H1 (cell line): Measurements from ENCODE around the gene LRRC41. TPM values are rescaled to one million over a fixed set of nuclear protein-coding genes. Genes with fewer than 3 reads are reported as not detected.

Experiments
- BCL11A ChIP-seq, 2 experiments: IDR thresholded peaks; one replicate each; pipeline ENCODE4 v1.6.1; 2011; ENCODE audit warnings: low read depth in 2 of 2, low read length in 2 of 2, mild to moderate bottlenecking in 2 of 2
- KDM5A ChIP-seq: fragments of 200-600 bp; IDR thresholded peaks from 2 replicates; pipeline ENCODE4 v1.7.1; 2012; ENCODE audit warnings: mild to moderate bottlenecking, low read length, inconsistent platforms, mixed read lengths
- polyA plus RNA-seq, 7 experiments: library from polyadenylated mRNA; depleted of rRNA in 3 of 7; stranded (reverse) in 5 of 7; unstranded in 2 of 7; fragments of >200 nt in 5 of 7; fragments of 200-250 nt in 2 of 7; gene quantifications; 1 replicate in 5 of 7; 2 replicates in 1 of 7; 4 replicates in 1 of 7; pipeline versions ENCODE4 v1.2.1 to v1.2.3, GENCODE V29; 2011 to 2013; ENCODE audit warnings: missing spikeins in 2 of 7, mixed read lengths in 2 of 7
- total RNA-seq: library from RNA; stranded (reverse); fragmentation: NEBNext Ultra II Directional; extraction: Animal tissue kit (Norgen Biotek cat#: 25700); gene quantifications from 2 replicates; pipeline ENCODE4 v1.2.1, GENCODE V29; 2021
- TF ChIP-seq, protein P1 (sequence below): fragments of 300-600 bp; sonication (generic); IDR thresholded peaks from 2 replicates; pipeline ENCODE4 v1.7.1; 2012; ENCODE audit warnings: low read length, moderate library complexity, mild to moderate bottlenecking, inconsistent platforms; ENCODE audit not compliant: insufficient replicate concordance

Gene LRRC41
- total and polyA plus RNA-seq, 2 of the 8 experiments (the other 6 are each of a cell fraction or from before 2014, with no cell fraction given), result 36.8 to 51.2 TPM

DNA sequence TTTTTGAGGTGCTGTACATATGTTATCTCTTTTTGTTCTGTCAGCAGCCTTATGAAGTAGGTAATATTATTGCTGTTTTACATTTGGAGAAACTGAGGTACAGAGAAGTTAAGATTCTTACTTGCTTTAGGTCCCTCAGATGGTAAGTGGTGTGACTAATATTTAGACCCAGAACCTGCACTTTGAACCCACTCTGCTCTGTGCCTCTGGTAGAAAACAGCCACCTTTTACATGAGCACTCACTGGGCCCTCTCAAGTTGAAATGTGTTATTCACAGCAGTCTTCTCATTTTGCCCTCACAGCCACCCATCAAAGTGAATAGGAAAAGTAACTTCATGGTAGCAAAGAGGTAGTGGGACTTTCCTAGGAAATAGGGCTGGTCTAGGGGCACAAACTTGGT is 41.9 kb upstream of the LRRC41 start (continued):
- TF ChIP-seq, protein P1, sequence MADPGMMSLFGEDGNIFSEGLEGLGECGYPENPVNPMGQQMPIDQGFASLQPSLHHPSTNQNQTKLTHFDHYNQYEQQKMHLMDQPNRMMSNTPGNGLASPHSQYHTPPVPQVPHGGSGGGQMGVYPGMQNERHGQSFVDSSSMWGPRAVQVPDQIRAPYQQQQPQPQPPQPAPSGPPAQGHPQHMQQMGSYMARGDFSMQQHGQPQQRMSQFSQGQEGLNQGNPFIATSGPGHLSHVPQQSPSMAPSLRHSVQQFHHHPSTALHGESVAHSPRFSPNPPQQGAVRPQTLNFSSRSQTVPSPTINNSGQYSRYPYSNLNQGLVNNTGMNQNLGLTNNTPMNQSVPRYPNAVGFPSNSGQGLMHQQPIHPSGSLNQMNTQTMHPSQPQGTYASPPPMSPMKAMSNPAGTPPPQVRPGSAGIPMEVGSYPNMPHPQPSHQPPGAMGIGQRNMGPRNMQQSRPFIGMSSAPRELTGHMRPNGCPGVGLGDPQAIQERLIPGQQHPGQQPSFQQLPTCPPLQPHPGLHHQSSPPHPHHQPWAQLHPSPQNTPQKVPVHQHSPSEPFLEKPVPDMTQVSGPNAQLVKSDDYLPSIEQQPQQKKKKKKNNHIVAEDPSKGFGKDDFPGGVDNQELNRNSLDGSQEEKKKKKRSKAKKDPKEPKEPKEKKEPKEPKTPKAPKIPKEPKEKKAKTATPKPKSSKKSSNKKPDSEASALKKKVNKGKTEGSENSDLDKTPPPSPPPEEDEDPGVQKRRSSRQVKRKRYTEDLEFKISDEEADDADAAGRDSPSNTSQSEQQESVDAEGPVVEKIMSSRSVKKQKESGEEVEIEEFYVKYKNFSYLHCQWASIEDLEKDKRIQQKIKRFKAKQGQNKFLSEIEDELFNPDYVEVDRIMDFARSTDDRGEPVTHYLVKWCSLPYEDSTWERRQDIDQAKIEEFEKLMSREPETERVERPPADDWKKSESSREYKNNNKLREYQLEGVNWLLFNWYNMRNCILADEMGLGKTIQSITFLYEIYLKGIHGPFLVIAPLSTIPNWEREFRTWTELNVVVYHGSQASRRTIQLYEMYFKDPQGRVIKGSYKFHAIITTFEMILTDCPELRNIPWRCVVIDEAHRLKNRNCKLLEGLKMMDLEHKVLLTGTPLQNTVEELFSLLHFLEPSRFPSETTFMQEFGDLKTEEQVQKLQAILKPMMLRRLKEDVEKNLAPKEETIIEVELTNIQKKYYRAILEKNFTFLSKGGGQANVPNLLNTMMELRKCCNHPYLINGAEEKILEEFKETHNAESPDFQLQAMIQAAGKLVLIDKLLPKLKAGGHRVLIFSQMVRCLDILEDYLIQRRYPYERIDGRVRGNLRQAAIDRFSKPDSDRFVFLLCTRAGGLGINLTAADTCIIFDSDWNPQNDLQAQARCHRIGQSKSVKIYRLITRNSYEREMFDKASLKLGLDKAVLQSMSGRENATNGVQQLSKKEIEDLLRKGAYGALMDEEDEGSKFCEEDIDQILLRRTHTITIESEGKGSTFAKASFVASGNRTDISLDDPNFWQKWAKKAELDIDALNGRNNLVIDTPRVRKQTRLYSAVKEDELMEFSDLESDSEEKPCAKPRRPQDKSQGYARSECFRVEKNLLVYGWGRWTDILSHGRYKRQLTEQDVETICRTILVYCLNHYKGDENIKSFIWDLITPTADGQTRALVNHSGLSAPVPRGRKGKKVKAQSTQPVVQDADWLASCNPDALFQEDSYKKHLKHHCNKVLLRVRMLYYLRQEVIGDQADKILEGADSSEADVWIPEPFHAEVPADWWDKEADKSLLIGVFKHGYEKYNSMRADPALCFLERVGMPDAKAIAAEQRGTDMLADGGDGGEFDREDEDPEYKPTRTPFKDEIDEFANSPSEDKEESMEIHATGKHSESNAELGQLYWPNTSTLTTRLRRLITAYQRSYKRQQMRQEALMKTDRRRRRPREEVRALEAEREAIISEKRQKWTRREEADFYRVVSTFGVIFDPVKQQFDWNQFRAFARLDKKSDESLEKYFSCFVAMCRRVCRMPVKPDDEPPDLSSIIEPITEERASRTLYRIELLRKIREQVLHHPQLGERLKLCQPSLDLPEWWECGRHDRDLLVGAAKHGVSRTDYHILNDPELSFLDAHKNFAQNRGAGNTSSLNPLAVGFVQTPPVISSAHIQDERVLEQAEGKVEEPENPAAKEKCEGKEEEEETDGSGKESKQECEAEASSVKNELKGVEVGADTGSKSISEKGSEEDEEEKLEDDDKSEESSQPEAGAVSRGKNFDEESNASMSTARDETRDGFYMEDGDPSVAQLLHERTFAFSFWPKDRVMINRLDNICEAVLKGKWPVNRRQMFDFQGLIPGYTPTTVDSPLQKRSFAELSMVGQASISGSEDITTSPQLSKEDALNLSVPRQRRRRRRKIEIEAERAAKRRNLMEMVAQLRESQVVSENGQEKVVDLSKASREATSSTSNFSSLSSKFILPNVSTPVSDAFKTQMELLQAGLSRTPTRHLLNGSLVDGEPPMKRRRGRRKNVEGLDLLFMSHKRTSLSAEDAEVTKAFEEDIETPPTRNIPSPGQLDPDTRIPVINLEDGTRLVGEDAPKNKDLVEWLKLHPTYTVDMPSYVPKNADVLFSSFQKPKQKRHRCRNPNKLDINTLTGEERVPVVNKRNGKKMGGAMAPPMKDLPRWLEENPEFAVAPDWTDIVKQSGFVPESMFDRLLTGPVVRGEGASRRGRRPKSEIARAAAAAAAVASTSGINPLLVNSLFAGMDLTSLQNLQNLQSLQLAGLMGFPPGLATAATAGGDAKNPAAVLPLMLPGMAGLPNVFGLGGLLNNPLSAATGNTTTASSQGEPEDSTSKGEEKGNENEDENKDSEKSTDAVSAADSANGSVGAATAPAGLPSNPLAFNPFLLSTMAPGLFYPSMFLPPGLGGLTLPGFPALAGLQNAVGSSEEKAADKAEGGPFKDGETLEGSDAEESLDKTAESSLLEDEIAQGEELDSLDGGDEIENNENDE, result no peak
- no peak for TF ChIP-seq KDM5A
- no peak for TF ChIP-seq BCL11A (IDR thresholded peaks at IDR 0.05; ENCODE audit: low read depth in 2 of 2, low read length in 2 of 2)
